Small intestine (tissue), 7 donors: ENCODE data around the gene R3HDM1. TPM values are rescaled to one million over a fixed set of nuclear protein-coding genes. Genes with fewer than 3 reads are reported as not detected.
"Not testable (repeated sequence)": the region's sequence is repeated elsewhere in the genome, so short reads cannot be mapped to it uniquely, and the experiment has no call there.

Experiments used
- DNase-seq, 2 donors: peaks; one replicate each; pipeline versions ENCODE4 v3.0.0 to v3.0.0-alpha.2; 2013
- FAIRE-seq: peaks from 2 replicates; lab custom pipeline; 2012; peaks lifted over from hg19 to GRCh38; lab: Jason Lieb, UNC
- H3K27ac ChIP-seq, 3 donors: one replicate each; pipeline ENCODE4 v1.5.1; 2013; ENCODE audit warnings: low read length in 2 of 3, mild to moderate bottlenecking in 2 of 3, control low read depth in 1 of 3, inconsistent platforms in 1 of 3, low read depth in 1 of 3, moderate library complexity in 1 of 3
- H3K27me3 ChIP-seq, 3 donors: one replicate each; pipeline ENCODE4 v1.6.1; 2013; ENCODE audit warnings: low read length in 3 of 3, inconsistent platforms in 1 of 3; ENCODE audit not compliant: control insufficient read depth in 3 of 3, insufficient read depth in 3 of 3
- H3K36me3 ChIP-seq, 3 donors: one replicate each; pipeline ENCODE4 v1.6.1; 2013; ENCODE audit warnings: low read length in 3 of 3, inconsistent platforms in 1 of 3, low read depth in 1 of 3, mild to moderate bottlenecking in 1 of 3, moderate library complexity in 1 of 3; ENCODE audit not compliant: control insufficient read depth in 3 of 3, insufficient read depth in 2 of 3
- H3K4me1 ChIP-seq, 3 donors: one replicate each; pipeline ENCODE4 v1.6.1; 2013; ENCODE audit warnings: low read length in 2 of 3, inconsistent platforms in 1 of 3, low read depth in 1 of 3, mild to moderate bottlenecking in 1 of 3, moderate library complexity in 1 of 3; ENCODE audit not compliant: control insufficient read depth in 3 of 3, insufficient read depth in 2 of 3
- H3K4me3 ChIP-seq, 3 donors: one replicate each; pipeline ENCODE4 v1.5.1; 2013; ENCODE audit warnings: low read length in 3 of 3, control low read depth in 1 of 3, inconsistent platforms in 1 of 3, low read depth in 1 of 3, mild to moderate bottlenecking in 1 of 3, moderate library complexity in 1 of 3
- H3K9me3 ChIP-seq, 2 donors: one replicate each; pipeline ENCODE4 v1.6.1; 2013; ENCODE audit warnings: low read depth in 1 of 2, low read length in 1 of 2; ENCODE audit not compliant: control insufficient read depth in 2 of 2, insufficient read depth in 1 of 2
- WGBS, 3 donors: extraction: QIAGEN DNeasy Blood & Tissue Kit; methylation state at CpG; one replicate each; pipeline ENCODE4 v1.1.7; 2013; 5-methylcytosine and 5-hydroxymethylcytosine counted together
- polyA plus RNA-seq, 4 donors: library from polyadenylated mRNA; stranded (reverse) in 3 of 4; unstranded in 1 of 4; fragments of 200-250 nt in 3 of 4; fragments of 120-200 nt in 1 of 4; gene quantifications; one replicate each; pipeline versions ENCODE4 v1.2.1 to v1.2.3, GENCODE V29; 2013
- donor health status: healthy with polysubstance abuse.
- donor health status: control.
- donor health status: control.
- donor health status: Bipolar disorder and iron deficiency.
- donor health status: healthy.

R3HDM1 gene
- polyA plus RNA-seq, 4 donors: 5.4 to 20.4 (median 10.2) TPM

GRCh38 chr2:135685361-135685760 is 154.1 kb downstream of the R3HDM1 start:
- Histone ChIP-seq H3K9me3 (peaks cover 0 to 3% of the 10 kb centered on the region in 2 donors), H3K27ac (no peak overlapping the region), H3K4me1 (no peaks in the 10 kb centered on the region), H3K27me3 (no peaks in the 10 kb centered on the region), H3K36me3 (peaks cover 2 to 6% (median 2%) of the 10 kb centered on the region in 3 donors), H3K4me3 (no peak overlapping the region)
- FAIRE-seq (no peak), DNase-seq (no peak)
- WGBS, 3 donors: 84 to 90% (median 88%) methylated on average over 1 of the region's 1 CpG

GRCh38 chr2:135688978-135689377 is 157.7 kb downstream of the R3HDM1 start:
- FAIRE-seq (no peak), DNase-seq (no peak)
- H3K27me3 ChIP-seq: no peaks in the 10 kb centered on the region
- no peaks in the 10 kb centered on the region for H3K4me1 ChIP-seq
- peaks cover 0 to 7% (median 2%) of the 10 kb centered on the region in 3 donors for H3K36me3 ChIP-seq
- H3K4me3 ChIP-seq: no peak overlapping the region
- H3K27ac ChIP-seq: no peak overlapping the region
- no peaks in the 10 kb centered on the region for H3K9me3 ChIP-seq

GRCh38 chr2:135689679-135690078 is 158.4 kb downstream of the R3HDM1 start:
- DNase-seq: no peak
- FAIRE-seq: no peak
- Histone ChIP-seq H3K36me3 (peaks cover 0 to 6% (median 0%) of the 10 kb centered on the region in 3 donors), H3K4me1 (no peaks in the 10 kb centered on the region), H3K4me3 (no peak overlapping the region), H3K9me3 (no peaks in the 10 kb centered on the region), H3K27me3 (no peaks in the 10 kb centered on the region), H3K27ac (no peak overlapping the region)
- WGBS, 3 donors: 39 to 56% (median 45%) methylated on average over 3 of the region's 3 CpGs

GRCh38 chr2:135694711-135695110 is 163.4 kb downstream of the R3HDM1 start:
- FAIRE-seq: no peak
- Histone ChIP-seq H3K36me3 (peaks cover 0 to 7% (median 2%) of the 10 kb centered on the region in 3 donors), H3K4me1 (no peaks in the 10 kb centered on the region), H3K4me3 (no peak overlapping the region), H3K27ac (no peak overlapping the region), H3K9me3 (no peaks in the 10 kb centered on the region), H3K27me3 (no peaks in the 10 kb centered on the region)
- WGBS, 3 donors: 81 to 91% (median 86%) methylated on average over 2 of the region's 2 CpGs
- no peak for DNase-seq

- WGBS, 3 donors: 89 to 96% (median 95%) methylated on average over 2 of the region's 2 CpGs
- no peak for DNase-seq
- H3K4me3 ChIP-seq: no peak overlapping the region
- H3K27me3 ChIP-seq: no peaks in the 10 kb centered on the region
- FAIRE-seq: no peak
- H3K36me3 ChIP-seq: peaks cover 0 to 3% (median 2%) of the 10 kb centered on the region in 3 donors
- H3K4me1 ChIP-seq: no peaks in the 10 kb centered on the region
- no peaks in the 10 kb centered on the region for H3K9me3 ChIP-seq
- H3K27ac ChIP-seq: no peak overlapping the region
These were observed 167.6 kb downstream of the R3HDM1 start for GRCh38 chr2:135698838-135699237.

- Histone ChIP-seq H3K27ac (no peak overlapping the region), H3K4me3 (no peak overlapping the region), H3K36me3 (peaks cover 0 to 3% (median 0%) of the 10 kb centered on the region in 3 donors), H3K27me3 (no peaks in the 10 kb centered on the region), H3K9me3 (no peaks in the 10 kb centered on the region), H3K4me1 (no peaks in the 10 kb centered on the region)
- WGBS, 3 donors: 87 to 94% (median 93%) methylated on average over 2 of the region's 2 CpGs
- no peak for DNase-seq
- FAIRE-seq: no peak
These were observed 170.2 kb downstream of the R3HDM1 start for GRCh38 chr2:135701442-135701841.

- 23 to 49% (median 34%) methylated on average over 1 of the region's 1 CpG for WGBS, 3 donors
- H3K4me1 ChIP-seq: no peaks in the 10 kb centered on the region
- no peak overlapping the region for H3K27ac ChIP-seq
- H3K27me3 ChIP-seq: no peaks in the 10 kb centered on the region
- no peak overlapping the region for H3K4me3 ChIP-seq
- H3K9me3 ChIP-seq: no peaks in the 10 kb centered on the region
- DNase-seq: peak in 1 of 2 donors; percentile 5
- peaks cover 0 to 3% (median 0%) of the 10 kb centered on the region in 3 donors for H3K36me3 ChIP-seq
- FAIRE-seq: no peak
These were observed 172.0 kb downstream of the R3HDM1 start for GRCh38 chr2:135703300-135703699.

GRCh38 chr2:135704075-135704474 is 172.8 kb downstream of the R3HDM1 start:
- not testable (repeated sequence) for H3K4me3 ChIP-seq, H3K27me3 ChIP-seq, H3K9me3 ChIP-seq, FAIRE-seq, H3K27ac ChIP-seq, DNase-seq, H3K4me1 ChIP-seq, H3K36me3 ChIP-seq
- 88 to 93% (median 90%) methylated on average over 5 of the region's 5 CpGs for WGBS, 3 donors

GRCh38 chr2:135708159-135708558 is 176.9 kb downstream of the R3HDM1 start:
- WGBS, 3 donors: 96 to 97% (median 97%) methylated on average over 4 of the region's 4 CpGs
- H3K9me3 ChIP-seq: no peaks in the 10 kb centered on the region
- FAIRE-seq: no peak
- H3K4me1 ChIP-seq: no peaks in the 10 kb centered on the region
- H3K4me3 ChIP-seq: no peak overlapping the region
- H3K27me3 ChIP-seq: no peaks in the 10 kb centered on the region
- DNase-seq: no peak
- peaks cover 0 to 9% (median 0%) of the 10 kb centered on the region in 3 donors for H3K36me3 ChIP-seq
- H3K27ac ChIP-seq: no peak overlapping the region
